Measurements from ENCODE around the gene PTPRD.

DNA sequence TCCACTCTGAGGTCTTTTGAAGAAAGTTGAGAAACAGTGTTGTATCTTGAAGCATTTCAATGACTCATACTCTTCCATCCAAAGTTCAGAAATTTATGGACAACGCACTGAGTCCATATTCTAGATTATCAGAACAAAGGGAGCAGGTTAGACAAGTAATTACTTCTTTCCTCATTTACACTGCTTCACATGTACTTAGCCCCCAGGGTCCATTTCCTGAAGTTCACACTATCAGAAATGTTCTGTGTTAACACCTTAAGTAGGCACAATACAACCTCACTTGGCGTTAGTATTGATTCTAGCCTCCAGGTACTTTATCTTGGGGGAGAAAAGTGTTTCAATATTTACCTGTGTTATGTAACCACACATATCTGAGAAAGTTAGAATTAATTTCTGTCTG, 2325.3 kb downstream of the PTPRD start:
- TF ChIP-seq, protein P1, sequence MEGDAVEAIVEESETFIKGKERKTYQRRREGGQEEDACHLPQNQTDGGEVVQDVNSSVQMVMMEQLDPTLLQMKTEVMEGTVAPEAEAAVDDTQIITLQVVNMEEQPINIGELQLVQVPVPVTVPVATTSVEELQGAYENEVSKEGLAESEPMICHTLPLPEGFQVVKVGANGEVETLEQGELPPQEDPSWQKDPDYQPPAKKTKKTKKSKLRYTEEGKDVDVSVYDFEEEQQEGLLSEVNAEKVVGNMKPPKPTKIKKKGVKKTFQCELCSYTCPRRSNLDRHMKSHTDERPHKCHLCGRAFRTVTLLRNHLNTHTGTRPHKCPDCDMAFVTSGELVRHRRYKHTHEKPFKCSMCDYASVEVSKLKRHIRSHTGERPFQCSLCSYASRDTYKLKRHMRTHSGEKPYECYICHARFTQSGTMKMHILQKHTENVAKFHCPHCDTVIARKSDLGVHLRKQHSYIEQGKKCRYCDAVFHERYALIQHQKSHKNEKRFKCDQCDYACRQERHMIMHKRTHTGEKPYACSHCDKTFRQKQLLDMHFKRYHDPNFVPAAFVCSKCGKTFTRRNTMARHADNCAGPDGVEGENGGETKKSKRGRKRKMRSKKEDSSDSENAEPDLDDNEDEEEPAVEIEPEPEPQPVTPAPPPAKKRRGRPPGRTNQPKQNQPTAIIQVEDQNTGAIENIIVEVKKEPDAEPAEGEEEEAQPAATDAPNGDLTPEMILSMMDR (IDR thresholded peaks at IDR 0.05), result no peak
- no peak for TF ChIP-seq POLR2A (IDR thresholded peaks at IDR 0.05)

Data from Peyer's patch (tissue), 4 donors.